ENCODE measurements around the gene ZFP91.

DNA sequence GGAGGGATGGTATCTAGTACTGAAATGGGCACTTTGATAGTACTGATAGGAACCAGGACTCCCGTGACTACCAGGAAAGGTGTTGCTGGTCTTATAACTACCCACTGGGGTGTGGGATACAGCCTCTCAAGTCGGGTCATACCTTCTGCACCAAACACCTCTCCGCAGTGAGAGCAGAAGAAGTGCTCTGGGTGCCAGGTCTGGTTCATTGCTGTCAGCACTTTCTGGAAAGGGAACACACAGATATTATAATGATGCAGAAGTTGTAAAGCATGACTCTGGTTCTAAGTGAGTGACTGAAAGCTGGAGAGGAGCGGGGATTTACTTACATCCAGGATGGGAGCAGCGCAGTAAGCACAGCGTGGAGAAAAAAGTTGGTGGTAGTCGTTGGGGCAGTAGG, 29.2 kb upstream of the ZFP91 start:
- TF ChIP-seq POLR2A (IDR thresholded peaks at IDR 0.05; ENCODE audit: low read depth, low read length), result no peak
- TF ChIP-seq TAF1 (IDR thresholded peaks at IDR 0.05; ENCODE audit: borderline replicate concordance, low read depth, low read length), result no peak
- TF ChIP-seq POLR2AphosphoS5 (IDR thresholded peaks at IDR 0.05; ENCODE audit: low read depth, low read length), result no peak
